Fibroblast of mammary gland (primary cell): Measurements from ENCODE around the gene ETV5.

Experiments
- DNase-seq: peaks from one replicate; pipeline ENCODE4 v3.0.0-alpha.2; 2010; ENCODE audit warnings: low read depth
- H3K4me3 ChIP-seq: 2 replicates; pipeline ENCODE4 v1.5.1; 2011; ENCODE audit warnings: low read depth, mild to moderate bottlenecking, low read length, moderate library complexity; ENCODE audit not compliant: control insufficient read depth
- CTCF ChIP-seq: conservative IDR thresholded peaks from 2 replicates; pipeline ENCODE4 v1.5.1; 2011; ENCODE audit warnings: low read depth, low read length, inconsistent platforms; ENCODE audit not compliant: control insufficient read depth, insufficient read depth

Gene ETV5

GRCh38 chr3:186004671-186005070, 104.2 kb downstream of the ETV5 start:
- no peak for DNase-seq
- H3K4me3 ChIP-seq = no peak overlapping the region
- no peak for TF ChIP-seq CTCF

GRCh38 chr3:186004209-186004608, 104.7 kb downstream of the ETV5 start:
- DNase-seq = no peak
- no peak for TF ChIP-seq CTCF
- H3K4me3 ChIP-seq = no peak overlapping the region

GRCh38 chr3:186003610-186004009, 105.3 kb downstream of the ETV5 start:
- H3K4me3 ChIP-seq = no peak overlapping the region
- DNase-seq = no peak
- no peak for TF ChIP-seq CTCF

DNA sequence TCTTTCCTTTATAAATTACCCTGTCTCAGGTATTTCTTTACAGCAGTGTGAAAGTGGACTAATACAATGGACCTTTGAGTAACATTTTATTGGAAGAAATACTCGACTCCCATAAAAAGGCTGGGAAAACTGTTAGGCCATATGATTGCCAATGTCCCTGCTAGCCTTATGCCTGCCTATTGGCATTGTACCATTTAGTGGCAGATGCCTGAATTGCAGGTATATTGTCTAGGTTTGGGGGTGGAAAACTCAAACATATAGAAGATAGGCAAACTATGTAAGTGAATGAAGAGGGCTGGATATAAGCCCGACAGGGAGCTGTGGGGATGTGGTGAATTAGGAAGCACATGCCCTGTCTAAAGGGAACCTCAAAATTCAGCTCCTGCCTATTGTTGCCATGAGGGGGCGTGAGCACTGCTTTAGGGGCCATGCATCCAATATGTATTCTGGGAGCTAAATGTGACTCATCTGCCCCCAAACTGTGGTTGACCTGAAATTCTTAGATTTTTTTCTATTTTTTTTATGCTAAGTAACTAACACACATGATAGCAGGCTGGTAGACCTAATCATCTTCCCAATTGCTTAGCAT, 105.9 kb downstream of the ETV5 start:
- TF ChIP-seq CTCF = peak; percentile 49
- H3K4me3 ChIP-seq = no peak overlapping the region
- peak; percentile 60 for DNase-seq

GRCh38 chr3:186001842-186002241, 107.0 kb downstream of the ETV5 start:
- no peak for TF ChIP-seq CTCF
- no peak overlapping the region for H3K4me3 ChIP-seq
- no peak for DNase-seq

DNA sequence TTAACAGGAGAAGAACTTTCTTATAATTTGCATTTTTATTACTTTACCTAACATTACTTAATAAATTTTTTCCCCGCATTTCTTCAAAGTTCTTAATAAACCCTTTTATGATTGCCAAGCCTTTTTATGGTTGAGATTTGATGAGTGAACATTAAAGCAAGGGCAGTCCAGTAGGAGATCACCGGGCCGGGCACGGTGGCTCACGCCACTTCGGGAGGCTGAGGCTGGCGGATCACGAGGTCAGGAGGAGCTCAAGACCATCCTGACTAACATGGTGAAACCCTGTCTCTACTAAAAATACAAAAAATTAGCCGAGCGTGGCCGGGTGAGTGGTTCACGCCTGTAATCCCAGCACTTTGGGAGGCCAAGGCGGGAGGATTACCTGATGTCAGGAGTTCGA, 109.7 kb downstream of the ETV5 start:
- no peak for DNase-seq
- no peak overlapping the region for H3K4me3 ChIP-seq
- no peak for TF ChIP-seq CTCF

- DNase-seq = no peak
- H3K4me3 ChIP-seq = no peak overlapping the region
- no peak for TF ChIP-seq CTCF
These were observed 110.8 kb downstream of the ETV5 start for GRCh38 chr3:185998136-185998535.
